NCI-H345 treated with DMSO at 0.1 percent for 48 hours (cell line): ENCODE results near the gene RFWD3.
"Not testable (repeated sequence)": the region's sequence is repeated elsewhere in the genome, so short reads cannot be mapped to it uniquely, and the experiment has no call there.

Experiments used
- DNase-seq: peaks from one replicate; lab custom pipeline; 2025; ENCODE audit not compliant: unreplicated experiment; lab: John Stamatoyannopoulos, UW

RFWD3 gene, protein sequence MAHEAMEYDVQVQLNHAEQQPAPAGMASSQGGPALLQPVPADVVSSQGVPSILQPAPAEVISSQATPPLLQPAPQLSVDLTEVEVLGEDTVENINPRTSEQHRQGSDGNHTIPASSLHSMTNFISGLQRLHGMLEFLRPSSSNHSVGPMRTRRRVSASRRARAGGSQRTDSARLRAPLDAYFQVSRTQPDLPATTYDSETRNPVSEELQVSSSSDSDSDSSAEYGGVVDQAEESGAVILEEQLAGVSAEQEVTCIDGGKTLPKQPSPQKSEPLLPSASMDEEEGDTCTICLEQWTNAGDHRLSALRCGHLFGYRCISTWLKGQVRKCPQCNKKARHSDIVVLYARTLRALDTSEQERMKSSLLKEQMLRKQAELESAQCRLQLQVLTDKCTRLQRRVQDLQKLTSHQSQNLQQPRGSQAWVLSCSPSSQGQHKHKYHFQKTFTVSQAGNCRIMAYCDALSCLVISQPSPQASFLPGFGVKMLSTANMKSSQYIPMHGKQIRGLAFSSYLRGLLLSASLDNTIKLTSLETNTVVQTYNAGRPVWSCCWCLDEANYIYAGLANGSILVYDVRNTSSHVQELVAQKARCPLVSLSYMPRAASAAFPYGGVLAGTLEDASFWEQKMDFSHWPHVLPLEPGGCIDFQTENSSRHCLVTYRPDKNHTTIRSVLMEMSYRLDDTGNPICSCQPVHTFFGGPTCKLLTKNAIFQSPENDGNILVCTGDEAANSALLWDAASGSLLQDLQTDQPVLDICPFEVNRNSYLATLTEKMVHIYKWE

DNA sequence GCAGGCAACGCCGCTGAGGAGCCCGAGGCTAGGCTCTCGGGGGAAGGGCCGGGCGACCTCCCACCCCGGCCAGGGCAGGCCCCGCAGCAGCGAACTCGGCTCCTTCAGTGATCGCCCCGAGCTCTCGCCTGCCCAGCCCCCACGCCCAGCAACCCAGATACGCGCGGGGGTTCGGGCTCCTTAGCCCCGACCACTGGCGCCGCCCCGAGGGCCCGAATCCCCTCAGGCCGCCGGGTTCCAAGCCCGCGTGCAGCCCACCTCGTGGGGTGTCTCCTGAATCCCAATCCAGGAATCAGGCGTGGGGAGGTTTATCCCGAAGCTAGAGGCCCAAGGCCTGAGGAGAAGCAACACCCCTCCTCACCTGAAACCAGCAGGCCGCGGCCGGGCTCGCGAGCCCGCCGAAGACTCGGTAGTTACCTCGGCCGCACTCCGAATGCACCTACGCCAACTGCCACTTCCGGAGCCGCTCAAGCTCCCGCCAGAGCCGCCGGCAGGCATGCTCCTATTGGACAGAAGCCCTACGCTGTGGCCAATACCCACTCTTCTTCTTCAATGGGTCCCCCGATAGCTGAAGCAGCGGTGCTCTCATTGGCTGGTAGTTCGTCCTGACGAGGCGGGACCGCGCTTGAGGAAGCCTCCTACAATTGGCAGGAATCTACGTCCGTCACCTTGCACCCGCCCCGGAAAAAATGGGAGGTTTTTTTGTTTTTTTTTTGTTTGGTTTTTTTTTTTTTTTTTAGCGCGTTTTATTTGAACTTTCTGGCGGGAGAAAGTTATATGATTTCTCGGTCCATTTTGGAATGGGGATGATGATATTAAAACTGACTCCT, at the start of gene RFWD3:
RFWD3 (minus strand) TSS at position 453 of the 830 bp plus-strand sequence. CDS start 5,428 bp downstream, outside the sequence.
- peak; percentile 95 for DNase-seq

DNA sequence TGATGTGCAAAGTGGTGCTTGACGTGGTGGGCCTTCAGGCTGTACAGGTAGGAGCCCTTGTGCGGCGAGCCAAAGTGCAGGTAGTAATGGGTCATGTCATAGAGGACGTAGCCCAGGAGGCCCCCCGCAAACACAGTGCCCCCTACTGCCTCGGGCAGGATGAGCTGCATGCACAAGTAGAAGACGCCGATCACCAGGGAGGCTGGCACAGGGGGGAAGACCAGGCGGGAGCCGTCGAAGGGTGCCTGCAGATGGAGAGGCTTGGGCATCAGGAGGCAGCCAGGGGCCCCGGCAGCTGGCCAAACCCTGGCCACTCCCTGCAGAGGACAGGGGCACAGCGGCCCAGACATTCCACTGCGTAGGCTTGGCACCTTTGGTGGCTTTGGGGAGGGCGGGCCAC, 49.7 kb upstream of the RFWD3 start:
- no peak for DNase-seq

DNA sequence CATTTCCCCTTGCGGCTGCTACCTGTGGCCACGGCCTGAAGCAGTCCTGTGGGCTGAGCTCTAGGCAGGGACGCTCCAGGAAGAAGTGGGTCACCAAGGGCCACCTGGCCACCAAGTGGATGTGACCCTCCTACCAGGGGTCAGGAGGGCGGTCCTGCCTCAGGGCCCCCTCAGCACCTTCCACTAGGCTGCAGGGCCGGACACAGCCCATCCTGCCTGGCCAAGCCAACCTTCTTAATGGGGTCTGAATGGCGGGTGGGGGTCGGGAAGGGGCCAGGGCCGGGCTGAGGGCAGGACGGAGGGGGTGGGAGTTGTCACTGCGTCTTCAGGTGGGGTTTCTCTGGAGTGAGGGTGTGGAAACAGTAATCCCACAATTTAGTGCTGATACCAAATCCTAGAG, 47.2 kb upstream of the RFWD3 start:
- no peak for DNase-seq

DNA sequence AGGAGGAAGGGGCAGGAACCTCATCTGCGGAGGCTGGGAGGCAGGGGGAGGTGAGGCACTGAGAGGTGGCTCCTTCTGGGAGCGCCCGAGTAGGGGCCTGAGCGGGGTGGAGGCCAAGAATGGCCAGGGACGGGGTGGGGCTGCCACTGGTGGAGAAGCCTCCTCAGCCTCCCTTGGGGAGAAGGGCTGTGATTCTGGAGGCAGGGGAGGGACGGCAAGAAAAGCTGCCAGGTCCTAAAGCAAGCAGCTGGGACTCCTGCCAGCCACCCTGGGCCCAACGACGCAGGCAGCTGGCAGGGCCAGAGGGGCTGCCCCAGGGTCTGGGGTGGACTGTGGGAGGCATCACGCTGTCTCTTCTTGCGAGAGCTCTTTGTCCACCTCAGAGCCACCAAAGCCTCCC, 46.6 kb upstream of the RFWD3 start:
- DNase-seq = no peak

DNA sequence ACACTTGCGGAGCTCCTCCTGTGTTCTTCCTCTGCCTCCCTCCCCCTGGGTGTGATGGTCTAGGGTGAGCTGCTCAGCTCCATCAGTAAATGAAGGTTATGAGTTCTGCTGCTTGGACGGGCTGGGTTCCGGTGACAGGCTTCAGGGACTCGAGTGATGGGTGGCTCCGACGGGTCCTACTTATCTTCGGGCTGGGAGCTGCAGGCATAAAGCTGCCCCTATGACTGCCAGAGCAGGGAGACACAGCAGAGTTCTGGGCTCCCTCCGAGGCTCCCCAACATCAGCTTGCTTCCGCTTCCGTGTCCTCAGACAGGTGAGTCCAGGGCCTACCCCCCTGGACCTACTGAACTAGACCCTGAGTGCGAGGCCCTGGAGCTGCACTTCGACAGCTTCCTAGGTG, 45.3 kb upstream of the RFWD3 start:
- DNase-seq = no peak

DNA sequence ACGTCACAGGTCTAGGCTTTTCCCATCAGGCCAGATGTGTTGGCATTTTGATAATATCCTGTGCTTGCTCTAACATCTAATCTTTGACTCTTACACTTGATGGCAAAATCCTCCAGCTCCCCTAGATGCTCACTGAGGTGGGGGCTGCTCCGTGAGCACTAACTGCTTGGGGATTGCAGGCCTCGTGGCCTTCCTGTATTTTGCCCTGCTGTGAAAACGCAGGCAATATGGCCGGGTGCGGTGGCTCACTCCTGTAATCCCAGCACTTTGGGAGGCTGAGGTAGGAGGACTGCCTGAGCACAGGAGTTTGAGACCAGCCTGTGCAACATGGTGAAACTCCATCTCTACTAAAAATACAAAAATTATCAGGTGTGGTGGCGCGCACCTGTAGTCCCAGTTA, 43.7 kb upstream of the RFWD3 start:
- no peak for DNase-seq

DNA sequence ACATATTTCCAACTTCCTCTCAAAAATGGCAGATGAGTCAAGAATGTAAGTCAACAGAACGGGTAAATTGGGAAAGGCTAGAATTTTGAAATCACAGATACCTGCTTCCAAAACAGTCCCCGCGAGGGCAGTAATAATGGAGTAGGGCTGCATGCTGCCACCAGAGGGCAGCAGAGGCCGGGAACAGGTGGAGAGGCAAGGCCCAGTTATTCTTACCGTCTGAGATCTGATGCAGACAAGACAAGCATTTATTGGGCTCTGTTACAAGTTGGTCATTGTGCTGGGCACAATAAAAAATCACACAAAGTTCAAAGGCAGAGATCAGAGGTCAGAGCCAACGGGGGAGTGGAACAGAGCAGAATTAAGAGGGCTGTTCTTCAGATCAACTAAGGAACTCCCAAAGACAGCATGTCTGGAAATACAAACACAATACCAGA, 42.8 kb upstream of the RFWD3 start:
- DNase-seq = peak; percentile 11

DNA sequence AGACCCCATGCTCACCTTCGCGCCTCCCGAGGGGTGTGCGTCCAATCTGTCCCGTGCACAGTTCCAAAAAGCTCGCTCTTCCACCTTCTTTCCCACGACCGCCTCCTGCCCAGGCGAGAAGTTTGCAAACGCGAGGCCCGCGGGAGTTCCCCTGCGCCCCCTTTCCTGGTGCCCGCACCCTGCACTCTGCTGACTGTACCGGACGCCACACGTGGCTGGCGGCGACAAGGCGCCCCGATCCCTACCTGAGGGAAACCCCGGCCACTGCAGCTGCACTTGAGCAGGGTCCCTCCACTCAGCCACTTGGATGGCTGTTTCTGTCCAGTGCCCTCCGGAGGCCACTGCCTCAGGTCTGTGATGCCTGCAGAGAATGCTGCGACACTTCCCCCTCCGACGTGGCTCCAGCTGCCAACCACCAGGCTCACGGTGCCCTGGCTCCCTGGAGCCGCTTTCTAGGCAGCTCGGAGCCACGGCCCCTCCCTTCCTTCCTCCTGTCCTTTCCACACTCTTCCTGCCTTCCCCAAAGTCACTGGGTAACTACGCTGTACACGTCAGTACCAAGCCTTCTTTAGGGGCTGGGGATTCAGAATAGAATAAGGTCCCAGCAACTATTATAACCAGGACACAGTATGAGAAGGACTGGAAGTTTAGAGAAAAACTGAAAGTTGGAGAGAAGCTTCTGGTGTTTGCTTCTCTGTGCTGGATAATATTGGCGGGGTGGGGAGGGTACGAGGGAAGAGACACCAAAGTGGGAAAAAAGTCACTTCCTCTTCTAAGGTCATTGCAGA, 34.0 kb upstream of the RFWD3 start, which contains the start of gene MLKL:
MLKL (minus strand) TSS at position 425 of the 788 bp plus-strand sequence. CDS start 5,105 bp downstream, outside the sequence.
- DNase-seq = peak; percentile 5

DNA sequence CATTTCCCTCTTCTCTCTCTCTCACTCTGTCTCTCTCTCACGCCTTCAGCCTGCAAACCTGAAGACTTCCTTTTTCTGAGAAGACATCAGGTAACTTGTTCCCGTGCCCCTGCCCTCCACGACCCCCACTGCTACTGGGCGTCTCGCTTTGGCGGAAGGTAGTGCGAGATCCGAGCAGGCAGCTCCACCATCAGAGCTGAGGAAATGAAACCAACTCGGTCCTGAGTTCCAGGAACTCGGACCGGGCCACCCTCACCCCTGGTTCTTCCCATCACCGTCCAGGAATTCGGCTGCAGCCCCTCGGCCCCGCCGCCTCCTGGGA, 33.4 kb upstream of the RFWD3 start:
- peak; percentile 0 for DNase-seq

DNA sequence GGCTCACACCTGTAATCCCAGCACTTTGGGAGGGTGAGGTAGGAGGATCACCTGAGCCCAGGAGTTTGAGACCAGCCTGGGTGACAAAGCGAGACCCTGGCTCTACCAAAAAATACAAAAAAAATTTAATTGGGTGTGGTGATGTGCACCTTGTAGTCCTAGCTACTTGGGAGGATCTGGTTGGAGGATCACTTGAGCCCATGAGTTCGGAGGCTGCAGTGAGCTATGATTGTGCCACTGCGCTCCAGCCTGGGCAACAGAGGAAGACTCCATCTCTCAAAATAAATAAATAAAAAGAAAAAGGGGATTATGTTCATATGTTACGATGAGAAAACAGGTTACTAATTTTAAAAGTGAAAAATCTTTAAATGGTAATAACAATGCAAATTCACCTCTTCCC, 33.0 kb upstream of the RFWD3 start:
- DNase-seq = no peak

DNA sequence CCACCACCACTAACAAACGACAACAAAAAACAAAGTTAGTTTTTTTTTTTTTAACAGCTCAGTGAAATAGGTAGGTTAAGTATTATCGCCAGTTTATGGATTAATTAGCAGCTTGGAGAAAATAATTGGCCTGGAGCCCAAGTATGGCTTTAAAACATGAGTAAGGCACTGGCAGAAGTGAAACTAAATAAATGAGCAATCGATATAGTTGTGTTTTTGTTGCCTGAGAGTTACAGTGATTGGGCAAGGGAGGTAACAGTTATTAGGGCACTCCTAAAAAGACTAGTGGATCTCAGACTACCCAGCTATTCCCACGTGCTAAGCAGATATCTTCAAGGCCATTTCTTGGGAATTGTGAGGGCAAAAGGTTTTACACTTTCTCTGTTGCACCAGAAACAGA, 31.5 kb upstream of the RFWD3 start:
- DNase-seq = no peak

DNA sequence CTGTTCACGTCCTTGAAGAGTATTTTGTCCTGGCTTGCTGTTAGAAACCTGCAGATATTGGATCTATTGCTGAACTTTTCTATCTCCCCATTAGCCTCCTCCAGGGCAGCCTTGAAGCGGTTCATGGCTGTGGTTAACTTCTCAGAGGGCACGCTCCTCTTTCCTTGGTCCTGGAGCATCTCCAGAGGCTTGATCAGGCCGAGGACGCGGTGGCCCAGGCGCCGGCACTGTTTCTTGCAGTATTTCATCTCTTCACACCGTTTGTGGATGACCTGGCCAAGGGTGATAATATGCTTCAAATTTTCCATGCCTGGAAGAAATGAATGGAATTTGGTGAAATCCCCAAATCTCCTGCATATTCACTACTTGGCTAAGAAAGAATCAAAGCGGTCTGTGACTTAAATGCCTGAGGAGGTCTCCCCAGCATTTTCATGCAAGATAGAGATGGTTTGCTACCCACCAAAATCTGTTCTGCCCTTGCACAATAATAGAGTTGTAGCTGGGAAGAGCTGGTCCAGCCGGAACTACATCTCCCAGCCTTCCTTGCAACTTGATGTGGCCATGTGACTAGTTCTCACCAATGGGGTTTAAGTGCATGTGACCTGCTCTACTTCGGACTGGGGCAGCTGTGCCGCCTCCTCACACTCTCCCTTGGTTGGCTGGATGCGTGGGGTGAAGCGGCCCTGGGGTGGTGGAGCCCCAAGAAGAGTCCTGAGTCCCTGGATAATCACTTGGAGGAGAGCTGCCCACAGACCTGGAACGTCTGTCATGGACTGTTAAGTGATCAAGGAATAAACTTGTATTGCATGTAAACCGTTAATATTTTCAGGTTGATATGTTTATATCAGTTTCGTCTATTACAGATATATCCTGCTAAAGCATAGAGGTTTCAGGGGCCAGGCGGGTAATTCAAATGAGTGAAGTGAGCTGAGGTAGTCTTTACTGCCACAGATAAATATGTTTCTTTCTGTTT, 29.1 kb upstream of the RFWD3 start:
- DNase-seq = peak; percentile 12

DNA sequence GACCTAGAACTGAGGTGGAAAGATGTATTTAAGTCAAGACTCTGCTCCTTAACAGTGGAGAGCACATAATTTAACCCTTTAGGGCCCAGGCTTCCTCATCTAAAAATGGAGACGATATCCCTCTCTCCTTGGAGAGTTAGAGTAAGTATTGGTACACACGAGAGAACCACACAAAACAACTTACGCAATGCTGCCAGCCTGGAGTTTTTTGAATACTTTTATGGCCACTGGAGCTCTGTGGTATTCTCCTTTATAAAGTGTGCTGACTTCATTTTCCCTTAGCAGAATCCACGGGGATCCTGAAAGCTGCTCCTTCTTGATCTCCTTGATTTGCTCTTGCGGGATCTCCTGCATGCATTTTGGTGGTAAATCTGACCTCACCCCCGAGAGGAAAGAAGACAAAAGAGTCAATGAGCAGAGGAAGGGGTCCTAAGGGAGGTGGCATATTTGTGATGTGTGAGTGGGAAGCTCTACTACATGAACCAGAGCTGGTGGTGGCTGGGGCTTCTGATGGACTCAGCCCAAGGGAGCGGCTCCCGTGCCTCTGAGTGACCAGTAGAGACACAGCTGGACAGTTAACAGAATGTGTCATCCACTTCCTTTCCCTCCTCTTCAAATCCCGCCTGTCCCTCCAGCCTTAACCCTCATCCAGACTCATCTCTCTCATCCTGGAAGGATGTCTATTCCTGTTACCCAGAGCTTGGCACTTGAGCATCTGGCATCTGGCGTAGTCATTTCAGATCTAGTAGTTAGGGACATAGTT, 24.6 kb upstream of the RFWD3 start:
- no peak for DNase-seq

DNA sequence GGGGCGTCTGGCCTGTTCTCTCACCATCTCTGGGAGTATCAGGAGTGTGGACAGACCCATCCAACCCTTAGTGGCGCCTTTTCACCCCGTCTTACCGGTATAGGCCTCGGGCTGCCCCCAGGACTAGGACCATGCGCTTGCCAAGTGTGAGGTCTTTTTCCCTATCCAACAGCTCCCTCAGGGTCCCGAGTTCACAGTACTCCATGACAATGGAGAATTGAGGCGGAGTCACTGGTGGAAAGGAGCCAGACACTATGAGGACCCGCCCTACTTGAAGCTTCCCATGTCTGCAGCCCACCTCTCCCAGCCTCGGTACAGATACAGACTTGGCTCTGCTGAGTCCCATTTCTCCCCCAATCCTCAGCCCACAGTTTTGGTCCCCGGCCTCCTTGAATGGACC, 15.9 kb upstream of the RFWD3 start:
- no peak for DNase-seq

DNA sequence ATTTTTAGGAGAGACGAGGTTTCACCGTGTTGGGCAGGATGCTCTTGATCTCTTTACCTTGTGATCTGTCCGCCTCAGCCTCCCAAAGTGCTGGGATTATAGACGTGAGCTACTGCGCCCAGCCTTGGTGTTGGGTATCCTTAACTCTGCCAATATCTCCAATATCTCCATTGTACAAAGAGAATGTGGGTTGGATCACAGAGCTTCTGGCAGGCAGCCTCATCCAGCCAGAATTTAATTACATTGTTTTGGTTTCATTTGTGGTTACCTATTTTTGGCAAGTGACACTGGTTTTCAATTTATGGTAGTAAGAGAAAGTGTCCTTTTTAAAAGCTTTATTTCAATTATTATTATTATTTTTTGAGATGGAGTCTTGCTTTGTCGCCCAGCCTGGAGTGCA, 14.0 kb upstream of the RFWD3 start:
- no peak for DNase-seq

DNA sequence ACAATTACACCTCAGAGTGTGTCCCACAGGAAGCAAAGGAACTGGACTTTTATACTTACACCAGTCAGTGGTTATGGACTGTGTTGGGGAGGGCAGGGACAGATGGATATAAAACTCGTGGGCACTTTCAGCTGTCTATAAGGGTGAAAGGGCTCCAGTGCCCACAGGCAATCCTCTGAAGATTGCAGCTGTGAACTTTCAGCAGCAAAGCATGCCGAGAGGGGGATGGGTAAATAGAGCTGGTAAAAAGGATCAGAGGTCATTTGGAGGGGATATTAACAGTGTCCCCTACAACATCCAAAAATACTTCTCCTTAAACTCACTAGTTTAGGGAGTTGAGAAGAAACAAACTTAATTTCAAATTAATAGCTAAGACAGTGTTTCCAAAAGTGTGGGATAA, 13.3 kb upstream of the RFWD3 start:
- no peak for DNase-seq

DNA sequence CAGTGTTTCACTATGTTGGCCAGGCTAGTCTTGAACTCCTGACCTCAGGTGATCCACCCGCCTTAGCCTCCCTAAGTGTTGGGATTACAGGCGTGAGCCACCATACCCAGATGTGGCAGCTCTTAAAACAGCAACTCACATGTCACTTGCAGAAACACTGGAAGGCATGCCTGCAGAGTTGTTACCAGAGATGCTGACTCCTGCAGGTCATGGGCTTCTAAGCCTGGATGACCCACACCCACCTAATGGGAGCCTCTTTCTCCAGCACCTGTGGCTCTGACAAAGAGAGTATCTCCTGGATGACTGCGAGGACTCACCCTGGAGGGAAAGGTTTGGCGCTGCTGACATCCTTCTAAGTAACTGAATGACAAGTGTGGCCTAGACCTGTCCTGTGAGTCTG, 11.2 kb upstream of the RFWD3 start:
- no peak for DNase-seq

DNA sequence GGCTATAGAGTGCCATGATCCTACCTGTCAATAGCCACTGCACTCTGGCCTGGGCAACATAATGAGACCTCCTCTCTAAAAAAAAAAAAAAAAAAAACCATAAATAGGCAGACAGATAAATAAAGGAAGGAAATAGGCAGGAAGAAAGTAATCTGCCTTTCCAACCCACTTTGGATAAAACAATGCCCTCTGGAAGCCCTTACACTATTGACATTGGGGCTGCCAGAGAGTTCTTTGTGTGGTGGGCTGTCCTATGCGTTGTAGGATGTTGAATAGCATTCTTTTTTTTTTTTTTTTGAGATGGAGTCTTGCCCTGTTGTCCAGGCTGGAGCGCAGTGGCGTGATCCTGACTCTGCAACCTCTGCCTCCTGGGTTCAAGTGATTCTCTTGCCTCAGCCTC, 7.2 kb upstream of the RFWD3 start:
- DNase-seq = no peak

DNA sequence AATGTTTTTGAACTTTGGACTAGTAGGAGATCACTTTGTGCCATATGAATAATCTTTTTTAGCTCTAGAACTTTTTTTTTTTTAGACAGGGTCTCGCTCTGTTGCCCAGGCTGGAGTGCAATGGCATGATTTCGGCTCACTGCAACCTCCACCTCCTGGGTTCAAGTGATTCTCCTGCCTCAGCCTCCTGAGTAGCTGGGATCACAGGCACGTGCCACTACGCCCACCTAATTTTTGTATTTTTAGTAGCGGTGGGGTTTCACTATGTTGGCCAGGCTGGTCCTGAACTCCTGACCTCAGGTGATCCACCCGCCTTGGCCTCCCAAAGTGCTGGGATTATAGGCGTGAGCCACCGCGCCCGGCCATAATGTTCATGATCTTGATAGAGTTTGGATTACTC, 2.2 kb upstream of the RFWD3 start:
- DNase-seq = not testable (repeated sequence)
